Measurements from ENCODE around the gene TNIP1. TPM values are rescaled to one million over a fixed set of nuclear protein-coding genes. Genes with fewer than 3 reads are reported as not detected.
A peak's percentile ranks its signal among the peaks of the same experiment; 100 is the strongest.

The TNIP1 gene
- total RNA-seq, 2 experiments from 2014 or later = 110 to 115 TPM

- Mint-ChIP-seq H3K36me3 (ENCODE audit: low read depth) (no peaks in the 10 kb centered on the region), H3K9me3 (no peaks in the 10 kb centered on the region), H3K27ac (no peak overlapping the region), H3K4me3 (no peak overlapping the region), H3K4me1 (ENCODE audit: low read depth) (peaks cover 63% of the 10 kb centered on the region), H3K27me3 (no peaks in the 10 kb centered on the region)
- intact Hi-C loops (cut with DNase I, micrococcal nuclease) = loop anchor here in 1 of 2 experiments (10.0 kb wide), 1 partner anchor 666 kb away; the partner anchor contains the start of gene ATOX1
- no peak for DNase-seq
- ChIA-PET POLR2A (interaction anchor here (0.8 to 2.8 kb wide), 3 partner anchors 8 to 112 kb away, joined by 3 to 16 read pairs (median 3); partner anchors contain the start of gene TNIP1), CTCF (interaction anchor here (1.1 to 1.2 kb wide), 2 partner anchors 10 to 26 kb away, joined by 4 to 6 read pairs; no protein-coding TSS in a partner anchor)
- H3K4me1 ChIP-seq (ENCODE audit: insufficient read depth, low read length) = peaks cover 52% of the 10 kb centered on the region
- no peak for ATAC-seq (ENCODE audit: poor library complexity)
- no peak overlapping the region for H3K4me3 ChIP-seq (ENCODE audit: low read length)
- H3K27ac ChIP-seq (ENCODE audit: low read depth in 1 of 2, low read length in 2 of 2) = no peak overlapping the region
- no peaks in the 10 kb centered on the region for H3K9me3 ChIP-seq (ENCODE audit: control insufficient read depth in 1 of 2, insufficient read depth in 1 of 2, low read length in 2 of 2)
- TF ChIP-seq CTCF (IDR thresholded peaks at IDR 0.05) = no peak
- H3K36me3 ChIP-seq (ENCODE audit: insufficient read depth, low read length) = no peaks in the 10 kb centered on the region
- H3K27me3 ChIP-seq (ENCODE audit: control insufficient read depth in 1 of 2, insufficient read depth in 2 of 2, low read length in 2 of 2) = no peaks in the 10 kb centered on the region
Observed at GRCh38 chr5:151088986-151089385, 8.2 kb upstream of the TNIP1 start.

DNA sequence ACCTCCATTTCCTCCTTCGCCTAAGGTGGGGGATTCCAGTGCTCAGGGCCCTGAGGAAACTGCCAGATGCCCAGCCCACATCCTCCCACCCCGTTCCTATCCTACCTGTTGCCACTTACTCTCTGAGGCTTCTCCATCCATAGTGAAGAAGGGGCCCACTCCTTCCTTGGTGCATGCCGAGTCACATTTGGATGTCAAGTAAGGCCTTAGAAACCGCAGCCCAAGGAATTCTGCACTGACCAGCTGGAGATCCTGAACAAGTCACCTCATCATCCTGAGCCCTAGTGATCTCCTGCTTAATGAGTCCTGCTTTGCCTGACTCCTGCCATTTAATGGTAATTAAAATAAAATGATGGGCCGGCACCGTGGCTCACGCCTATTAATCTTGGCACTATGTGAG is 6.7 kb upstream of the TNIP1 start:
- H3K27me3 Mint-ChIP-seq = no peaks in the 10 kb centered on the region
- Histone ChIP-seq H3K4me3 (ENCODE audit: low read length) (no peak overlapping the region), H3K27ac (ENCODE audit: low read depth in 1 of 2, low read length in 2 of 2) (peak overlapping the region in 1 of 2 donors; percentile 91), H3K9me3 (ENCODE audit: control insufficient read depth in 1 of 2, insufficient read depth in 1 of 2, low read length in 2 of 2) (no peaks in the 10 kb centered on the region), H3K36me3 (ENCODE audit: insufficient read depth, low read length) (no peaks in the 10 kb centered on the region), H3K4me1 (ENCODE audit: insufficient read depth, low read length) (peaks cover 53% of the 10 kb centered on the region), H3K27me3 (ENCODE audit: control insufficient read depth in 1 of 2, insufficient read depth in 2 of 2, low read length in 2 of 2) (no peaks in the 10 kb centered on the region)
- no peak for ATAC-seq (ENCODE audit: poor library complexity)
- CTCF ChIA-PET = interaction anchor here (2.0 kb wide), 1 partner anchor 28 kb away, joined by 10 read pairs; no protein-coding TSS in a partner anchor
- no peaks in the 10 kb centered on the region for H3K9me3 Mint-ChIP-seq
- H3K4me1 Mint-ChIP-seq (ENCODE audit: low read depth) = peaks cover 62% of the 10 kb centered on the region
- no peak for TF ChIP-seq CTCF (IDR thresholded peaks at IDR 0.05)
- H3K36me3 Mint-ChIP-seq (ENCODE audit: low read depth) = no peaks in the 10 kb centered on the region
- no peak overlapping the region for H3K4me3 Mint-ChIP-seq
- no peak for DNase-seq
- intact Hi-C loops (cut with DNase I, micrococcal nuclease) = loop anchor here in 1 of 2 experiments (10.0 kb wide), 1 partner anchor 667 kb away; the partner anchor contains the start of gene ATOX1
- H3K27ac Mint-ChIP-seq = peak overlapping the region; percentile 87
- POLR2A ChIA-PET = interaction anchor here (0.8 to 2.2 kb wide), 7 partner anchors 10 to 165 kb away, joined by 3 to 8 read pairs (median 5); partner anchors contain the start of genes ANXA6 and GM2A

- intact Hi-C loops (cut with DNase I, micrococcal nuclease) = loop anchor here in 1 of 2 experiments (10.0 kb wide), 1 partner anchor 668 kb away; the partner anchor contains the start of gene ATOX1
- H3K4me3 ChIP-seq (ENCODE audit: low read length) = peak overlapping the region; percentile 53
- Mint-ChIP-seq H3K4me3 (peak overlapping the region; percentile 35), H3K27me3 (no peaks in the 10 kb centered on the region), H3K9me3 (no peaks in the 10 kb centered on the region), H3K27ac (peak overlapping the region; percentile 87), H3K4me1 (ENCODE audit: low read depth) (peaks cover 66% of the 10 kb centered on the region), H3K36me3 (ENCODE audit: low read depth) (no peaks in the 10 kb centered on the region)
- peak; percentile 40 to 90 (median 58) for DNase-seq
- H3K9me3 ChIP-seq (ENCODE audit: control insufficient read depth in 1 of 2, insufficient read depth in 1 of 2, low read length in 2 of 2) = no peaks in the 10 kb centered on the region
- POLR2A ChIA-PET = interaction anchor here (0.9 to 2.2 kb wide), 7 partner anchors 10 to 166 kb away, joined by 3 to 8 read pairs (median 5); partner anchors contain the start of genes ANXA6 and GM2A
- ATAC-seq (ENCODE audit: poor library complexity) = peak; percentile 81
- no peak for TF ChIP-seq CTCF (IDR thresholded peaks at IDR 0.05)
- H3K36me3 ChIP-seq (ENCODE audit: insufficient read depth, low read length) = no peaks in the 10 kb centered on the region
- CTCF ChIA-PET = interaction anchor here (1.3 to 2.0 kb wide), 3 partner anchors 11 to 35 kb away, joined by 4 to 10 read pairs (median 4); no protein-coding TSS in a partner anchor
- peak overlapping the region in 1 of 2 donors; percentile 91 for H3K27ac ChIP-seq (ENCODE audit: low read depth in 1 of 2, low read length in 2 of 2)
- no peaks in the 10 kb centered on the region for H3K27me3 ChIP-seq (ENCODE audit: control insufficient read depth in 1 of 2, insufficient read depth in 2 of 2, low read length in 2 of 2)
- peaks cover 58% of the 10 kb centered on the region for H3K4me1 ChIP-seq (ENCODE audit: insufficient read depth, low read length)
Observed at GRCh38 chr5:151086905-151087360, 6.1 kb upstream of the TNIP1 start.
